ENCODE data around the gene DST.

Gene DST

GRCh38 chr6:56437171-56437900 lies 205.4 kb downstream of the DST start:
- TF ChIP-seq, protein P1, sequence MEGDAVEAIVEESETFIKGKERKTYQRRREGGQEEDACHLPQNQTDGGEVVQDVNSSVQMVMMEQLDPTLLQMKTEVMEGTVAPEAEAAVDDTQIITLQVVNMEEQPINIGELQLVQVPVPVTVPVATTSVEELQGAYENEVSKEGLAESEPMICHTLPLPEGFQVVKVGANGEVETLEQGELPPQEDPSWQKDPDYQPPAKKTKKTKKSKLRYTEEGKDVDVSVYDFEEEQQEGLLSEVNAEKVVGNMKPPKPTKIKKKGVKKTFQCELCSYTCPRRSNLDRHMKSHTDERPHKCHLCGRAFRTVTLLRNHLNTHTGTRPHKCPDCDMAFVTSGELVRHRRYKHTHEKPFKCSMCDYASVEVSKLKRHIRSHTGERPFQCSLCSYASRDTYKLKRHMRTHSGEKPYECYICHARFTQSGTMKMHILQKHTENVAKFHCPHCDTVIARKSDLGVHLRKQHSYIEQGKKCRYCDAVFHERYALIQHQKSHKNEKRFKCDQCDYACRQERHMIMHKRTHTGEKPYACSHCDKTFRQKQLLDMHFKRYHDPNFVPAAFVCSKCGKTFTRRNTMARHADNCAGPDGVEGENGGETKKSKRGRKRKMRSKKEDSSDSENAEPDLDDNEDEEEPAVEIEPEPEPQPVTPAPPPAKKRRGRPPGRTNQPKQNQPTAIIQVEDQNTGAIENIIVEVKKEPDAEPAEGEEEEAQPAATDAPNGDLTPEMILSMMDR (IDR thresholded peaks at IDR 0.05; ENCODE audit: low read depth, low read length, missing control alignments): no peak

DNA sequence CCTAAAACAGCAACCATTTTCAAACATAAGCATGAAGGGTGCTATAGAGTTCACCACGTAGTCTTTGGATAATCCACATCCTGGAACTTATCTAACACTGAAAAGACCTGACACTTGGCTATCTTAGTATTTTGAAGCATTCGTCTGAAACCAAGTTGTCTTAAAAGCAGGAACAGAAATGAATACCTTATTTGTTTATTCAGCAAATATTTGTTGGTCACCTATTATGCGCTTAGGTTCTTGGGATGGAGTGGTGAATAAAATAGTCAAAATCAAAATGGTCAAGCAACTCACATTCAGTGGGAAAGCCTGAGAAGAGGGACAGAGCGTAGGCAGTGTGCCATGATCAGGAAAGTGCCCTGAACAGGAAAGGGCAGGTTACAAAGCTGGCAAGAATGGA lies 206.9 kb downstream of the DST start:
- TF ChIP-seq, protein P1 (IDR thresholded peaks at IDR 0.05; ENCODE audit: low read depth, low read length, missing control alignments): no peak
- H3K4me3 ChIP-seq (ENCODE audit: low read depth, low read length): no peak overlapping the region
- no peak for DNase-seq (ENCODE audit: low read depth)

More at GRCh38 chr6:56437171-56437900, 205.4 kb downstream of the DST start:
- DNase-seq (ENCODE audit: low read depth): no peak
- no peak overlapping the region for H3K4me3 ChIP-seq (ENCODE audit: low read depth, low read length)

DNA sequence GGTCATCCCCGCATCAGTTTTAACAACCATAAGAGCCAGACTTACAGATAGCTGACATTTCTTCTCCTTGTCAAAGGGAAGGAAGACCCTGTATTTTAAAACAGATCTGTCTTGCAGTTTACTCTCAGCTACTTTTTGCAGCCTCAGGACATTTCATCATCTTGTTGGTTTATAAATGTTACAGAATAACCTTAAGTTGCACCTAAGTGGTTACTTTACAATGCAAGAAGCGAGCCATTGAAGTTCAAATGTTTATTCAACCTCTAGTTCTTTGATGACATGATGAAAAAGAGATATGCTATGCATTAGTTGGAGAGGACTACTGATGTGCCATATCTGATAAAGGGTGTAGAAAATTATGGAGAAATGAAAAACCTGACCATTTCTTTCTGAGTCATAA lies 207.4 kb downstream of the DST start:
- no peak for DNase-seq (ENCODE audit: low read depth)
- TF ChIP-seq, protein P1 (IDR thresholded peaks at IDR 0.05; ENCODE audit: low read depth, low read length, missing control alignments): no peak

GRCh38 chr6:56434606-56435005 lies 208.1 kb downstream of the DST start:
- H3K4me3 ChIP-seq (ENCODE audit: low read depth, low read length): no peak overlapping the region
- DNase-seq (ENCODE audit: low read depth): no peak
- TF ChIP-seq, protein P1 (IDR thresholded peaks at IDR 0.05; ENCODE audit: low read depth, low read length, missing control alignments): no peak

More for the DNA sequence above, 207.4 kb downstream of the DST start:
- H3K4me3 ChIP-seq (ENCODE audit: low read depth, low read length): no peak overlapping the region

- H3K4me3 ChIP-seq (ENCODE audit: low read depth, low read length): no peak overlapping the region
- TF ChIP-seq, protein P1 (IDR thresholded peaks at IDR 0.05; ENCODE audit: low read depth, low read length, missing control alignments): no peak
- no peak for DNase-seq (ENCODE audit: low read depth)
These were observed 209.6 kb downstream of the DST start for GRCh38 chr6:56433119-56433518.

- no peak overlapping the region for H3K4me3 ChIP-seq (ENCODE audit: low read depth, low read length)
- DNase-seq (ENCODE audit: low read depth): no peak
- TF ChIP-seq, protein P1 (IDR thresholded peaks at IDR 0.05; ENCODE audit: low read depth, low read length, missing control alignments): no peak
These were observed 210.5 kb downstream of the DST start for GRCh38 chr6:56432194-56432593.

Data from GM12864 (cell line).